WI38 (cell line): ENCODE results near the gene RPS14.

Experiments used
- H3K4me3 ChIP-seq: 2 replicates; pipeline ENCODE4 v1.5.1; 2011; ENCODE audit warnings: low read depth, mild to moderate bottlenecking, control low read depth, low read length
- CTCF ChIP-seq: IDR thresholded peaks from 2 replicates; pipeline ENCODE4 v1.5.1; 2012; ENCODE audit warnings: low read depth, mild to moderate bottlenecking, control low read depth, low read length

RPS14 gene

DNA sequence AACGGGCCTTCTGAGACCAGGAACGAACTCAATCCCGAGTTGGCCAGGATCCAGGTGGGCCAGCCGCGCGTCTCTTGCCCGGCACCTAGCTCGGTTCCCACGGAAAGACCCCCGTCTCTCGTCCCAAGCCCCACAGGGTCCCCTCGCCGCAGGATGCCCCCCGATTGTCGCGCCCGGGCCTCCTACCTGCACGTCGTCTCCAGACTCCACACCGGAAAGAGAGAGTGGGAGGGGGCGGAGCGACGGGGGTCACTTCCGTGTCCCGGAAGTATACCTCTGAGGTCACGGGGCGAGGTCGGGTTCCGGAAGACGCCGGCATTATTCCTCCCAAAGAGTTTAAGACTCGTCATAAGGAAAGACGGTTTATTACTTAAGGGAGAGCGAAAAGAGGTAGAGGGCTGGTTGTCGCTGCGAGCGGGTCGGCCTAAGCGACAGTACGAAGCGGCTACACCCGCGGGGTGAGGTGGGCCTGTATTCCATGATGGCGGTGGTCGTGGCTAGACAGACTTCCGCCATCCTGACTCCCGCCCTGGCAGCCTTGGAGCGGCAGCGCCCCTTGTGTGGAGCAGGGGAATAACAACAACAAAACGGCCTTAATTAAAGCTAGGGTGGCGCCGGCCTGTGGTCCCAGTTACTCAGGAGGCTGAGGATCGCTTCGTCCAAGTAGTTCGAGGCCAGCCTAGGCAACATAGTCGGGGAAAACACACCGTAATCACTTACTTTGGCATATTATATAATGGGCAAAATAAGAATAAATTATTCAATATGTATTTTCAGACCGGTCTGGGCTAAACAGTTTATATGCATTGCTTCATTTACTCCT, at the start of gene RPS14:
Gene RPS14 (minus strand): TSS at position 223 of the 823 bp plus-strand sequence. CDS start 2,006 bp downstream, outside the sequence.
- H3K4me3 ChIP-seq: peak within 1 kb of the TSS; percentile 73
- peak; percentile 70 for TF ChIP-seq CTCF

- no peak for TF ChIP-seq CTCF
- H3K4me3 ChIP-seq: no peak overlapping the region
Measured at GRCh38 chr5:150498971-150499370, 49.4 kb upstream of the RPS14 start.

GRCh38 chr5:150498501-150498900, 49.0 kb upstream of the RPS14 start:
- H3K4me3 ChIP-seq: peak overlapping the region; percentile 33
- TF ChIP-seq CTCF: no peak

DNA sequence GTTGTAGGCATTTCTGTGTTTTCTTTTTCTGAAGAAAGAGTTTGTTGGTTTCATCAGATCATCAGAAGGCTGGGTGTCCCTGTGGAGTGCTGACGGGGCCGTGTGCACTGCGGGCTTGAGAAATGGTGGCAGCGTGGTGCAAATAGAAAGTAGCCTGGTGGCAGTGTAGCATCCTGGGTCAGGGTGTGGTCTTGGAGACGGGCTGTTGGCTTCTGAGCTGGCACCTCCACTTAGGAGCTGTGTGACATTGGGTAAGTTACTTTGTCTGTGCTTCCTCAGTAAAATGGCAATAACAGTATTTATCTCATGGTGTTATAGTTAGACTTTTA, 48.4 kb upstream of the RPS14 start:
- no peak for TF ChIP-seq CTCF

GRCh38 chr5:150497274-150497988, 47.9 kb upstream of the RPS14 start:
- peak overlapping the region; percentile 33 for H3K4me3 ChIP-seq

More for the DNA sequence above, 48.4 kb upstream of the RPS14 start:
- peak overlapping the region; percentile 33 for H3K4me3 ChIP-seq

DNA sequence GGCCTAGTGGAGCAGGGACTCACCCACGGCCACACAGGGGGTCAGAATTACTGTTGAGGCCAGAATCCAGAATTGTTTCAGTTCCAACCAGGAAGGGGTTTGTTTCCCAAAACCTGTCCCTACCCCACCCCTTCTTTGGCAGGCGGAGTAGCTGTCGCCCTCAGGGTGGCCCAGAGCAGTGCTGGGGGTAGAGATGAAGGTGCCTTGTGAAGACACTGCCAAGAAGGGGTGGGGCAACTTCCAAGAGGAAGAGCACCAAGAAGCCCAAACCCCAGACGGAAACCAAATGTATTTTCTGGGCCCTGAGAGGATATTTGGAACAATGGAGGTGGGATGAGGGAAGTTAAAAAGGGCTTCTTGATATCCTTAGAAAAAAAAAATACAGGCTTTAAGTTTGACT, 47.0 kb upstream of the RPS14 start:
- H3K4me3 ChIP-seq: no peak overlapping the region
- no peak for TF ChIP-seq CTCF

More at GRCh38 chr5:150497274-150497988, 47.9 kb upstream of the RPS14 start:
- TF ChIP-seq CTCF: no peak

- no peak overlapping the region for H3K4me3 ChIP-seq
- TF ChIP-seq CTCF: no peak
Measured at GRCh38 chr5:150496098-150496497, 46.6 kb upstream of the RPS14 start.
